GM23338 (cell line): Measurements from ENCODE around the gene RNF182. TPM values are rescaled to one million over a fixed set of nuclear protein-coding genes. Genes with fewer than 3 reads are reported as not detected.

Source experiments
- ATAC-seq: fragments of 200-7000 bp; cut with Tn5 transposase; 3 replicates; pipeline ENCODE4 v1.9.1; 2020
- DNase-seq: peaks from one replicate; pipeline ENCODE4 v3.0.0-alpha.2; 2015; ENCODE audit warnings: low spot score
- H2AFZ ChIP-seq: fragments of 200-600 bp; sonication (generic); 2 replicates; pipeline ENCODE4 v1.8.0; 2016; ENCODE audit warnings: antibody characterized with exemption, mild to moderate bottlenecking, moderate library complexity
- H3F3A ChIP-seq: fragments of 200-600 bp; sonication (generic); replicated peaks from 2 replicates; pipeline ENCODE4 v1.8.0; 2017; ENCODE audit warnings: antibody characterized with exemption, mixed run types, low read depth
- H3K27ac ChIP-seq: fragments of 200-600 bp; sonication (generic); 2 replicates; pipeline ENCODE4 v1.6.1; 2016; ENCODE audit warnings: low read depth
- H3K27me3 ChIP-seq: fragments of 200-600 bp; sonication (generic); 2 replicates; pipeline ENCODE4 v1.8.0; 2016; ENCODE audit warnings: mild to moderate bottlenecking, mixed run types, moderate library complexity; ENCODE audit not compliant: insufficient read depth
- H3K36me3 ChIP-seq: fragments of 200-600 bp; sonication (generic); 2 replicates; pipeline ENCODE4 v1.8.0; 2016; ENCODE audit warnings: mild to moderate bottlenecking; ENCODE audit not compliant: insufficient read depth
- H3K4me1 ChIP-seq: fragments of 200-600 bp; sonication (generic); 2 replicates; pipeline ENCODE4 v1.8.0; 2016; ENCODE audit warnings: mild to moderate bottlenecking, moderate library complexity; ENCODE audit not compliant: insufficient read depth
- H3K4me2 ChIP-seq: fragments of 200-600 bp; sonication (generic); 2 replicates; pipeline ENCODE4 v1.7.1; 2017; ENCODE audit warnings: mixed run types
- H3K4me3 ChIP-seq: fragments of 200-600 bp; sonication (generic); 2 replicates; pipeline ENCODE4 v1.6.1; 2016; ENCODE audit warnings: mixed run types
- H3K79me2 ChIP-seq: fragments of 200-600 bp; sonication (generic); replicated peaks from 2 replicates; pipeline ENCODE4 v1.8.0; 2017; ENCODE audit warnings: mild to moderate bottlenecking; ENCODE audit not compliant: insufficient read depth
- H3K9me2 ChIP-seq: fragments of 200-600 bp; sonication (generic); 2 replicates; pipeline ENCODE4 v1.8.0; 2017; ENCODE audit not compliant: insufficient read depth
- H4K20me1 ChIP-seq: fragments of 200-600 bp; sonication (generic); replicated peaks from 2 replicates; pipeline ENCODE4 v1.8.0; 2017; ENCODE audit warnings: mild to moderate bottlenecking; ENCODE audit not compliant: insufficient read depth
- H3K27ac Mint-ChIP-seq: 2 replicates; pipeline ENCODE4 v1.8.0; 2020; ENCODE audit warnings: inconsistent platforms, mild to moderate bottlenecking, moderate library complexity, mixed read lengths
- H3K27me3 Mint-ChIP-seq: 3 replicates; pipeline ENCODE4 v1.8.0; 2022; ENCODE audit warnings: low read depth, mild to moderate bottlenecking, moderate library complexity, mixed read lengths, inconsistent platforms; ENCODE audit not compliant: insufficient read depth, poor library complexity
- H3K36me3 Mint-ChIP-seq: 3 replicates; pipeline ENCODE4 v1.8.0; 2021; ENCODE audit warnings: low read depth, mild to moderate bottlenecking, inconsistent platforms, moderate library complexity, mixed read lengths
- H3K4me1 Mint-ChIP-seq: 3 replicates; pipeline ENCODE4 v1.8.0; 2020; ENCODE audit warnings: mild to moderate bottlenecking, inconsistent platforms, mixed read lengths
- H3K4me3 Mint-ChIP-seq: 3 replicates; pipeline ENCODE4 v1.8.0; 2021; ENCODE audit warnings: moderate library complexity, mild to moderate bottlenecking, inconsistent platforms, mixed read lengths
- H3K9me3 Mint-ChIP-seq: 3 replicates; pipeline ENCODE4 v1.8.0; 2020; ENCODE audit warnings: moderate library complexity, mild to moderate bottlenecking, inconsistent platforms, mixed read lengths
- CREB1 ChIP-seq: fragments of 250-450 bp; sonication (Bioruptor Pico); IDR thresholded peaks from 2 replicates; pipeline ENCODE4 v1.5.0; 2020; ENCODE audit warnings: low read depth, mild to moderate bottlenecking, moderate library complexity
- EZH2 ChIP-seq: fragments of 200-600 bp; sonication (generic); IDR thresholded peaks from one replicate; pipeline ENCODE4 v1.8.0; 2017; ENCODE audit warnings: antibody characterized with exemption, mild to moderate bottlenecking, low read depth; ENCODE audit not compliant: unreplicated experiment
- EZH2phosphoT487 ChIP-seq: fragments of 200-600 bp; sonication (generic); IDR thresholded peaks from one replicate; pipeline ENCODE4 v1.8.1; 2018; ENCODE audit warnings: antibody characterized with exemption; ENCODE audit not compliant: unreplicated experiment
- JUNB ChIP-seq: IDR thresholded peaks from one replicate; pipeline ENCODE4 v1.6.1; 2016; ENCODE audit warnings: antibody characterized with exemption; ENCODE audit not compliant: unreplicated experiment
- NANOG ChIP-seq: IDR thresholded peaks from 2 replicates; pipeline ENCODE4 v1.6.1; 2016; ENCODE audit warnings: antibody characterized with exemption, borderline replicate concordance
- POLR2AphosphoS5 ChIP-seq: IDR thresholded peaks from 2 replicates; pipeline ENCODE4 v1.6.1; 2016; ENCODE audit warnings: antibody characterized with exemption, low read depth
- STAT1 ChIP-seq: IDR thresholded peaks from one replicate; pipeline ENCODE4 v1.6.1; 2016; ENCODE audit warnings: antibody characterized with exemption; ENCODE audit not compliant: unreplicated experiment
- ZNF114 ChIP-seq: fragments of 250-450 bp; sonication (Bioruptor Pico); IDR thresholded peaks from 2 replicates; pipeline ENCODE4 v1.5.0; 2020; ENCODE audit warnings: mild to moderate bottlenecking, moderate library complexity
- ZNF331 ChIP-seq: fragments of 250-450 bp; sonication (Bioruptor Pico); IDR thresholded peaks from 2 replicates; pipeline ENCODE4 v1.5.0; 2020; ENCODE audit warnings: low read depth, mild to moderate bottlenecking, moderate library complexity
- polyA plus RNA-seq: library from polyadenylated mRNA; unstranded; fragments of >200 nt; fragmentation: Nextera tagmentation; extraction: Ambion mirVana; gene quantifications from 2 replicates; pipeline ENCODE4 v1.2.1, GENCODE V29; 2016
- total RNA-seq: library from RNA; depleted of rRNA; stranded (reverse); fragments of >200 nt; shearing (Covaris generic); gene quantifications from 2 replicates; pipeline ENCODE4 v1.2.3, GENCODE V29; 2014
- TF ChIP-seq, protein P1 (sequence below): fragments of 250-450 bp; sonication (Bioruptor Pico); IDR thresholded peaks from 2 replicates; pipeline ENCODE4 v1.5.0; 2020; ENCODE audit warnings: mild to moderate bottlenecking, moderate library complexity
- TF ChIP-seq, protein P2 (sequence below): IDR thresholded peaks from 2 replicates; pipeline ENCODE4 v1.6.1; 2016; ENCODE audit warnings: antibody characterized with exemption
- TF ChIP-seq, protein P3 (sequence below), 2 experiments: fragments of 200-600 bp in 1 of 2; sonication (generic) in 1 of 2; conservative IDR thresholded peaks; 2 replicates each; pipeline versions ENCODE4 v1.5.1 to v1.6.1; 2016 to 2017; ENCODE audit warnings: antibody characterized with exemption in 2 of 2, low read depth in 2 of 2, mild to moderate bottlenecking in 2 of 2, moderate library complexity in 1 of 2
- TF ChIP-seq, protein P4 (sequence below): IDR thresholded peaks from one replicate; pipeline ENCODE4 v1.6.1; 2018; ENCODE audit warnings: antibody characterized with exemption; ENCODE audit not compliant: unreplicated experiment

Gene RNF182
- total and polyA plus RNA-seq, 2 experiments from 2014 or later, result 3.2 to 9.8 TPM

DNA sequence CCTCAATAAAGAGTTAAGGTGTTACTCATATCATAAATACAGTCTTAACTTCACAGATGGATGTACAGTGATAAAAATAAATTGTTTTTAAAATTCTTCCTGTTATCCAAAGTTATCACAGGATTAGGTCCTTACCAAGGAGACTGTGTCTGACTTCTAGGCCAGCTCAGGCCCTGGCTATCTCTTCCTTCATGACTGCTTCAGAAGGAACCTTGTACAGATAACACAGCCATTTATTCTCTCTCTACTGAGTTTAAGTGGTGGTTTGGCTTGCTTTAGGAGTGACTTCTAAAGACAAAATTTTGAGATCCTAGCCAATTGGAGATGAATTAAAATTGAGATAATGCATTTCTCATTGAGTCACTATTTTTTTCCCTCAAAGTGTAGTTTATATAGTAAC, 40.8 kb upstream of the RNF182 start (continued):
- TF ChIP-seq, protein P1, sequence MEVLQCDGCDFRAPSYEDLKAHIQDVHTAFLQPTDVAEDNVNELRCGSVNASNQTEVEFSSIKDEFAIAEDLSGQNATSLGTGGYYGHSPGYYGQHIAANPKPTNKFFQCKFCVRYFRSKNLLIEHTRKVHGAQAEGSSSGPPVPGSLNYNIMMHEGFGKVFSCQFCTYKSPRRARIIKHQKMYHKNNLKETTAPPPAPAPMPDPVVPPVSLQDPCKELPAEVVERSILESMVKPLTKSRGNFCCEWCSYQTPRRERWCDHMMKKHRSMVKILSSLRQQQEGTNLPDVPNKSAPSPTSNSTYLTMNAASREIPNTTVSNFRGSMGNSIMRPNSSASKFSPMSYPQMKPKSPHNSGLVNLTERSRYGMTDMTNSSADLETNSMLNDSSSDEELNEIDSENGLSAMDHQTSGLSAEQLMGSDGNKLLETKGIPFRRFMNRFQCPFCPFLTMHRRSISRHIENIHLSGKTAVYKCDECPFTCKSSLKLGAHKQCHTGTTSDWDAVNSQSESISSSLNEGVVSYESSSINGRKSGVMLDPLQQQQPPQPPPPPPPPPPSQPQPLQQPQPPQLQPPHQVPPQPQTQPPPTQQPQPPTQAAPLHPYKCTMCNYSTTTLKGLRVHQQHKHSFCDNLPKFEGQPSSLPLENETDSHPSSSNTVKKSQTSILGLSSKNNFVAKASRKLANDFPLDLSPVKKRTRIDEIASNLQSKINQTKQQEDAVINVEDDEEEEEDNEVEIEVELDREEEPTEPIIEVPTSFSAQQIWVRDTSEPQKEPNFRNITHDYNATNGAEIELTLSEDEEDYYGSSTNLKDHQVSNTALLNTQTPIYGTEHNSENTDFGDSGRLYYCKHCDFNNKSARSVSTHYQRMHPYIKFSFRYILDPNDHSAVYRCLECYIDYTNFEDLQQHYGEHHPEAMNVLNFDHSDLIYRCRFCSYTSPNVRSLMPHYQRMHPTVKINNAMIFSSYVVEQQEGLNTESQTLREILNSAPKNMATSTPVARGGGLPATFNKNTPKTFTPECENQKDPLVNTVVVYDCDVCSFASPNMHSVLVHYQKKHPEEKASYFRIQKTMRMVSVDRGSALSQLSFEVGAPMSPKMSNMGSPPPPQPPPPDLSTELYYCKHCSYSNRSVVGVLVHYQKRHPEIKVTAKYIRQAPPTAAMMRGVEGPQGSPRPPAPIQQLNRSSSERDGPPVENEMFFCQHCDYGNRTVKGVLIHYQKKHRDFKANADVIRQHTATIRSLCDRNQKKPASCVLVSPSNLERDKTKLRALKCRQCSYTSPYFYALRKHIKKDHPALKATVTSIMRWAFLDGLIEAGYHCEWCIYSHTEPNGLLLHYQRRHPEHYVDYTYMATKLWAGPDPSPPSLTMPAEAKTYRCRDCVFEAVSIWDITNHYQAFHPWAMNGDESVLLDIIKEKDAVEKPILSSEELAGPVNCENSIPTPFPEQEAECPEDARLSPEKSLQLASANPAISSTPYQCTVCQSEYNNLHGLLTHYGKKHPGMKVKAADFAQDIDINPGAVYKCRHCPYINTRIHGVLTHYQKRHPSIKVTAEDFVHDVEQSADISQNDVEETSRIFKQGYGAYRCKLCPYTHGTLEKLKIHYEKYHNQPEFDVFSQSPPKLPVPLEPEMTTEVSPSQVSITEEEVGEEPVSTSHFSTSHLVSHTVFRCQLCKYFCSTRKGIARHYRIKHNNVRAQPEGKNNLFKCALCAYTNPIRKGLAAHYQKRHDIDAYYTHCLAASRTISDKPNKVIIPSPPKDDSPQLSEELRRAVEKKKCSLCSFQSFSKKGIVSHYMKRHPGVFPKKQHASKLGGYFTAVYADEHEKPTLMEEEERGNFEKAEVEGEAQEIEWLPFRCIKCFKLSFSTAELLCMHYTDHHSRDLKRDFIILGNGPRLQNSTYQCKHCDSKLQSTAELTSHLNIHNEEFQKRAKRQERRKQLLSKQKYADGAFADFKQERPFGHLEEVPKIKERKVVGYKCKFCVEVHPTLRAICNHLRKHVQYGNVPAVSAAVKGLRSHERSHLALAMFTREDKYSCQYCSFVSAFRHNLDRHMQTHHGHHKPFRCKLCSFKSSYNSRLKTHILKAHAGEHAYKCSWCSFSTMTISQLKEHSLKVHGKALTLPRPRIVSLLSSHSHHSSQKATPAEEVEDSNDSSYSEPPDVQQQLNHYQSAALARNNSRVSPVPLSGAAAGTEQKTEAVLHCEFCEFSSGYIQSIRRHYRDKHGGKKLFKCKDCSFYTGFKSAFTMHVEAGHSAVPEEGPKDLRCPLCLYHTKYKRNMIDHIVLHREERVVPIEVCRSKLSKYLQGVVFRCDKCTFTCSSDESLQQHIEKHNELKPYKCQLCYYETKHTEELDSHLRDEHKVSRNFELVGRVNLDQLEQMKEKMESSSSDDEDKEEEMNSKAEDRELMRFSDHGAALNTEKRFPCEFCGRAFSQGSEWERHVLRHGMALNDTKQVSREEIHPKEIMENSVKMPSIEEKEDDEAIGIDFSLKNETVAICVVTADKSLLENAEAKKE (CRISPR knock-in tag), result no peak

DNA sequence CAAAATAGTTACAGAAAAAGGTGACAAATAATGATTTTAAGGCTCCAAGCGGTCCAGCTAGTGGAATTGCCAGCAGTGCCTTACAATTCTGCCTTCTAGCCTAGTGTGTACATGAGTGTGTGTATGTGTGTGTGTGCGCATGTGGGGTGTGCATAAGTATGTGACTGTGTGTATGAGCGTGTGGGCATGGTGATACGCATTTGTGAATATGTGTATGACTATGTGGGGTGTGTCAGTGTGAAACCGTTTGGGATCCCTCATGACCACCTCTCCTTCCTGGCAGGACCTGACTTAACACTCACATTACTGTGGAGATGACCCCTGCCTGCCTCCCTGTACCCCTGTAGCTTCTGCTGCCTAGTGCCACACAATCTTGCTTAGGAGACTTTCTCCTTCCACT, 40.4 kb upstream of the RNF182 start:
- no peak overlapping the region for H3K4me2 ChIP-seq
- Mint-ChIP-seq H3K4me1 (peaks cover 3% of the 10 kb centered on the region; the same call in 1 of the 3 replicates), H3K27ac (no peak overlapping the region), H3K27me3 (peaks cover 3% of the 10 kb centered on the region), H3K36me3 (no peaks in the 10 kb centered on the region), H3K9me3 (peaks cover 3% of the 10 kb centered on the region; the same call in 1 of the 3 replicates), H3K4me3 (no peak overlapping the region)
- DNase-seq (no peak), ATAC-seq (no peak)
- H3K27ac ChIP-seq, result no peak overlapping the region
- no peak overlapping the region for H3K4me3 ChIP-seq
- no peak overlapping the region for H2AFZ ChIP-seq
- no peaks in the 10 kb centered on the region for H3K79me2 ChIP-seq
- H3K4me1 ChIP-seq, result peaks cover 9% of the 10 kb centered on the region; the same call in 1 of the 2 replicates
- H3K27me3 ChIP-seq, result no peaks in the 10 kb centered on the region
- H3F3A ChIP-seq, result no peaks in the 10 kb centered on the region
- no peaks in the 10 kb centered on the region for H3K36me3 ChIP-seq
- no peaks in the 10 kb centered on the region for H4K20me1 ChIP-seq
- no peaks in the 10 kb centered on the region for H3K9me2 ChIP-seq
- no peak for TF ChIP-seq ZNF331 (CRISPR knock-in tag)
- no peak for TF ChIP-seq ZNF114 (CRISPR knock-in tag)
- no peak for TF ChIP-seq POLR2AphosphoS5
- TF ChIP-seq, protein P2, sequence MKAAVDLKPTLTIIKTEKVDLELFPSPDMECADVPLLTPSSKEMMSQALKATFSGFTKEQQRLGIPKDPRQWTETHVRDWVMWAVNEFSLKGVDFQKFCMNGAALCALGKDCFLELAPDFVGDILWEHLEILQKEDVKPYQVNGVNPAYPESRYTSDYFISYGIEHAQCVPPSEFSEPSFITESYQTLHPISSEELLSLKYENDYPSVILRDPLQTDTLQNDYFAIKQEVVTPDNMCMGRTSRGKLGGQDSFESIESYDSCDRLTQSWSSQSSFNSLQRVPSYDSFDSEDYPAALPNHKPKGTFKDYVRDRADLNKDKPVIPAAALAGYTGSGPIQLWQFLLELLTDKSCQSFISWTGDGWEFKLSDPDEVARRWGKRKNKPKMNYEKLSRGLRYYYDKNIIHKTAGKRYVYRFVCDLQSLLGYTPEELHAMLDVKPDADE, result no peak
- TF ChIP-seq NANOG, result no peak
- TF ChIP-seq EZH2phosphoT487, result no peak
- no peak for TF ChIP-seq EZH2
- TF ChIP-seq STAT1, result no peak
- TF ChIP-seq JUNB, result no peak
- TF ChIP-seq, protein P3, sequence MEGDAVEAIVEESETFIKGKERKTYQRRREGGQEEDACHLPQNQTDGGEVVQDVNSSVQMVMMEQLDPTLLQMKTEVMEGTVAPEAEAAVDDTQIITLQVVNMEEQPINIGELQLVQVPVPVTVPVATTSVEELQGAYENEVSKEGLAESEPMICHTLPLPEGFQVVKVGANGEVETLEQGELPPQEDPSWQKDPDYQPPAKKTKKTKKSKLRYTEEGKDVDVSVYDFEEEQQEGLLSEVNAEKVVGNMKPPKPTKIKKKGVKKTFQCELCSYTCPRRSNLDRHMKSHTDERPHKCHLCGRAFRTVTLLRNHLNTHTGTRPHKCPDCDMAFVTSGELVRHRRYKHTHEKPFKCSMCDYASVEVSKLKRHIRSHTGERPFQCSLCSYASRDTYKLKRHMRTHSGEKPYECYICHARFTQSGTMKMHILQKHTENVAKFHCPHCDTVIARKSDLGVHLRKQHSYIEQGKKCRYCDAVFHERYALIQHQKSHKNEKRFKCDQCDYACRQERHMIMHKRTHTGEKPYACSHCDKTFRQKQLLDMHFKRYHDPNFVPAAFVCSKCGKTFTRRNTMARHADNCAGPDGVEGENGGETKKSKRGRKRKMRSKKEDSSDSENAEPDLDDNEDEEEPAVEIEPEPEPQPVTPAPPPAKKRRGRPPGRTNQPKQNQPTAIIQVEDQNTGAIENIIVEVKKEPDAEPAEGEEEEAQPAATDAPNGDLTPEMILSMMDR (conservative IDR thresholded peaks at IDR 0.05; ENCODE audit: low read depth in 2 of 2), result no peak
- TF ChIP-seq CREB1, result no peak
- TF ChIP-seq, protein P4, sequence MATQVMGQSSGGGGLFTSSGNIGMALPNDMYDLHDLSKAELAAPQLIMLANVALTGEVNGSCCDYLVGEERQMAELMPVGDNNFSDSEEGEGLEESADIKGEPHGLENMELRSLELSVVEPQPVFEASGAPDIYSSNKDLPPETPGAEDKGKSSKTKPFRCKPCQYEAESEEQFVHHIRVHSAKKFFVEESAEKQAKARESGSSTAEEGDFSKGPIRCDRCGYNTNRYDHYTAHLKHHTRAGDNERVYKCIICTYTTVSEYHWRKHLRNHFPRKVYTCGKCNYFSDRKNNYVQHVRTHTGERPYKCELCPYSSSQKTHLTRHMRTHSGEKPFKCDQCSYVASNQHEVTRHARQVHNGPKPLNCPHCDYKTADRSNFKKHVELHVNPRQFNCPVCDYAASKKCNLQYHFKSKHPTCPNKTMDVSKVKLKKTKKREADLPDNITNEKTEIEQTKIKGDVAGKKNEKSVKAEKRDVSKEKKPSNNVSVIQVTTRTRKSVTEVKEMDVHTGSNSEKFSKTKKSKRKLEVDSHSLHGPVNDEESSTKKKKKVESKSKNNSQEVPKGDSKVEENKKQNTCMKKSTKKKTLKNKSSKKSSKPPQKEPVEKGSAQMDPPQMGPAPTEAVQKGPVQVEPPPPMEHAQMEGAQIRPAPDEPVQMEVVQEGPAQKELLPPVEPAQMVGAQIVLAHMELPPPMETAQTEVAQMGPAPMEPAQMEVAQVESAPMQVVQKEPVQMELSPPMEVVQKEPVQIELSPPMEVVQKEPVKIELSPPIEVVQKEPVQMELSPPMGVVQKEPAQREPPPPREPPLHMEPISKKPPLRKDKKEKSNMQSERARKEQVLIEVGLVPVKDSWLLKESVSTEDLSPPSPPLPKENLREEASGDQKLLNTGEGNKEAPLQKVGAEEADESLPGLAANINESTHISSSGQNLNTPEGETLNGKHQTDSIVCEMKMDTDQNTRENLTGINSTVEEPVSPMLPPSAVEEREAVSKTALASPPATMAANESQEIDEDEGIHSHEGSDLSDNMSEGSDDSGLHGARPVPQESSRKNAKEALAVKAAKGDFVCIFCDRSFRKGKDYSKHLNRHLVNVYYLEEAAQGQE, result no peak
